ENCODE results near the gene LRRC1. TPM values are rescaled to one million over a fixed set of nuclear protein-coding genes. Genes with fewer than 3 reads are reported as not detected.

The LRRC1 gene
- total and polyA plus RNA-seq, 4 donors: 0.36 to 6.4 (median 0.94) TPM

GRCh38 chr6:53750052-53750650 is 44.7 kb upstream of the LRRC1 start:
- Histone ChIP-seq H3K9me3 (ENCODE audit: control insufficient read depth in 4 of 4, low read length in 3 of 4) (no peaks in the 10 kb centered on the region), H3K4me3 (ENCODE audit: low read depth in 1 of 3, low read length in 3 of 3) (no peak overlapping the region), H3K27ac (ENCODE audit: low read depth in 1 of 2, low read length in 2 of 2) (no peak overlapping the region), H3K9ac (ENCODE audit: low read depth in 1 of 2, low read length in 2 of 2) (no peak overlapping the region), H3K4me1 (ENCODE audit: control insufficient read depth in 4 of 4, insufficient read depth in 4 of 4, low read length in 3 of 4) (no peaks in the 10 kb centered on the region), H3K36me3 (ENCODE audit: control insufficient read depth in 4 of 4, insufficient read depth in 3 of 4, low read depth in 1 of 4, low read length in 3 of 4) (no peaks in the 10 kb centered on the region), H3K27me3 (ENCODE audit: control insufficient read depth in 4 of 4, insufficient read depth in 4 of 4, low read length in 3 of 4) (no peaks in the 10 kb centered on the region)
- TF ChIP-seq ZBTB33 (IDR thresholded peaks at IDR 0.05): no peak
- no peak for TF ChIP-seq CTCF (IDR thresholded peaks at IDR 0.05; ENCODE audit: low read depth, low read length, missing input control)
- no peak for TF ChIP-seq GABPA (IDR thresholded peaks at IDR 0.05 in 1 of 2, conservative IDR thresholded peaks at IDR 0.05 in 1 of 2)
- no peak for TF ChIP-seq TAF1 (conservative IDR thresholded peaks at IDR 0.05)
- no peak for TF ChIP-seq SP1 (IDR thresholded peaks at IDR 0.05)
- TF ChIP-seq JUND (IDR thresholded peaks at IDR 0.05): no peak
- TF ChIP-seq EGR1 (IDR thresholded peaks at IDR 0.05; ENCODE audit: low read depth in 2 of 2): no peak
- TF ChIP-seq YY1 (IDR thresholded peaks at IDR 0.05): no peak
- TF ChIP-seq MAX (IDR thresholded peaks at IDR 0.05): no peak
- TF ChIP-seq ATF3 (IDR thresholded peaks at IDR 0.05): no peak
- no peak for TF ChIP-seq FOXA2 (IDR thresholded peaks at IDR 0.05)
- TF ChIP-seq RAD21 (IDR thresholded peaks at IDR 0.05): no peak
- TF ChIP-seq NR2F2 (IDR thresholded peaks at IDR 0.05): no peak
- WGBS: 82% methylated on average over 2 of the region's 2 CpGs
- no peak for DNase-seq (ENCODE audit: low spot score)

- TF ChIP-seq YY1 (IDR thresholded peaks at IDR 0.05) (no peak), HNF4A (conservative IDR thresholded peaks at IDR 0.05) (no peak), MAX (IDR thresholded peaks at IDR 0.05) (no peak), ZBTB33 (IDR thresholded peaks at IDR 0.05) (no peak), GABPA (IDR thresholded peaks at IDR 0.05 in 1 of 2, conservative IDR thresholded peaks at IDR 0.05 in 1 of 2) (no peak), REST (IDR thresholded peaks at IDR 0.05) (no peak), CTCF (IDR thresholded peaks at IDR 0.05; ENCODE audit: low read depth, low read length, missing input control) (no peak), NR2F2 (IDR thresholded peaks at IDR 0.05) (no peak), JUND (IDR thresholded peaks at IDR 0.05) (no peak), SP1 (IDR thresholded peaks at IDR 0.05) (no peak), FOXA1 (IDR thresholded peaks at IDR 0.05) (no peak)
- Histone ChIP-seq H3K4me3 (ENCODE audit: low read depth in 1 of 3, low read length in 3 of 3) (no peak overlapping the region), H3K27ac (ENCODE audit: low read depth in 1 of 2, low read length in 2 of 2) (no peak overlapping the region), H3K36me3 (ENCODE audit: control insufficient read depth in 4 of 4, insufficient read depth in 3 of 4, low read depth in 1 of 4, low read length in 3 of 4) (no peaks in the 10 kb centered on the region), H3K4me1 (ENCODE audit: control insufficient read depth in 4 of 4, insufficient read depth in 4 of 4, low read length in 3 of 4) (no peaks in the 10 kb centered on the region), H3K9ac (ENCODE audit: low read depth in 1 of 2, low read length in 2 of 2) (no peak overlapping the region), H3K9me3 (ENCODE audit: control insufficient read depth in 4 of 4, low read length in 3 of 4) (no peaks in the 10 kb centered on the region), H3K27me3 (ENCODE audit: control insufficient read depth in 4 of 4, insufficient read depth in 4 of 4, low read length in 3 of 4) (no peaks in the 10 kb centered on the region)
- 1% methylated on average over 1 of the region's 1 CpG for WGBS
- no peak for DNase-seq (ENCODE audit: low spot score)
Observed at GRCh38 chr6:53751417-53751816, 43.4 kb upstream of the LRRC1 start.

Data from liver (tissue), 9 donors.